Measurements from ENCODE around the gene CFL1. TPM values are rescaled to one million over a fixed set of nuclear protein-coding genes. Genes with fewer than 3 reads are reported as not detected.
"Not testable (repeated sequence)": the region's sequence is repeated elsewhere in the genome, so short reads cannot be mapped to it uniquely, and the experiment has no call there.

Gene CFL1
- total RNA-seq, 1 experiment from 2014 or later: 2,647 TPM

DNA sequence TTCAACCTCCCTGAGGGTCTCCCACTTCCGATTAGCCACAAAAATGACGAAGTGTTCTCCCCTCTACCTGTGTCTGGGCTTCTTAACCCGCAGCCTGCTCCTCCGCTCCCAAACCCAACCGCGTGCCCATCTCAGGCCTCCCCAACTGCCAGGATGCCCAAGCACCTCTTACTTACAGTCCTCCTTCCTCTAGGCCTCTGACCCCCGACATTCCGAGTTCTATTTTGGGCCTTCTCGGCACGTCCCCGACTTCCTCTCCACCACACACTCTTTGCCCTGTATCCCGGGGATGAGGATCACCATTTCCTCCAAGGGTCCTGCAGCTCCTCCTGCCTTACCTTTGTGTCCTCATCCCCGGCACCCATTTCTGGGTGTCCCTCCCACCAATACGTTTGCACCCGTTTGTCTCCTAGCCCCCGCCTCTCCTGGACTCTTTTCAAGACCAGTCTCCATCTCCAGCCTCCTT, 1.9 kb upstream of the CFL1 start:
- DNase-seq (ENCODE audit: low read depth): no peak

DNA sequence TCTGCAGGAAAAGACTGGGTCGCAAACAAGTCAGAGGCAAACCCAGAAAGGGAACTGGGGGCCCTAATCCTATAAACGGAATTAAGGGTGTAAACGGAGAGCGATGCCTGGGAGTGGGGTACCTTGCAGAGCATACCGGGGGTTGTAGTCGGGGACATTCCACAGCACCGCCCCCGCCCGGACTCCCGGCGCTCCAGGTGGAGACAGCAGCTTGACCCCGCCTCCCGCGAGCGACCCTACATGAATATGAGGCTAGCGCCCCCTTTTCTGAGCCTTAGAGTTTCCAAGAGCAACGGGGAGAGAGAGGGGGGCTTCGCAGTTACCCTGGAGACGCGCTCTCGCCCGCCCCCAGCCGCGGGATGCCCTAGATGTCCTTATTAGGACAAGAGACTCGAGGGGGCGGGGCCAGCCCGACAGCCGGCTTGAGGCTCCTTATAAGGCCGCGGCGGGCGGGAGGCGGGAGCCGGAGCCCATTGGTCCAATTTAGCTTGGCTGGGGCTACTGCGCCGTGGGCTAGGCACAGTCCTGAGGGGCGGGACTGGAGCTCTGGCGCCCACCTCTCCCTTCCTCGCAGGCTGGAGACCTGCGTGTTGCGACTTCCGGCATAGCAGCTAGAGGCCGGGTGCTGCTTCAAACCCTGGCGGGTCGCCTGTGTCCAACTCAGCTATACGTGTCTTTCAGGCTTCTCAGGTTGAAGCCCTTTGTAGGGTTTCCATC, 1.3 kb upstream of the CFL1 start:
- peak; percentile 100 for DNase-seq (ENCODE audit: low read depth)

DNA sequence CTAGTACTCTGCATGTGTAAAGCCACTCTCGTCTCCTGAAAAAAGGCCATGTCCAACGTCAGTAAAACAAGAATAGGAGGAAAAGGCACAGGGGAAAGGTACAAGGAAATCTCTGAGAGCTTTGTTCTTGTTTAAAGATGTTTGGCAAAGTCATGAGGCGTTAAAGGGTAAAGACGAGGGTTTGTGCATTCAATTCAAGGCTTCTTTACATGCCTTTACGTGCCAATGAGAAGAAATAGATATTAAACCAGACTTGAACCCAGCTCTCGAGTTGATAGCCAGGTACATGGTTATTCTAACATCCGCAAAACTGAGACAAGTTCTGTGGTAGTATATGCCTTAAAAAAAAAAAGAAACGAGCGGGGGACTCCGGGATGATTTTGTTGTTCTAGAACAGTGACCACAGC, 704 bp upstream of the CFL1 start:
- DNase-seq (ENCODE audit: low read depth): no peak

DNA sequence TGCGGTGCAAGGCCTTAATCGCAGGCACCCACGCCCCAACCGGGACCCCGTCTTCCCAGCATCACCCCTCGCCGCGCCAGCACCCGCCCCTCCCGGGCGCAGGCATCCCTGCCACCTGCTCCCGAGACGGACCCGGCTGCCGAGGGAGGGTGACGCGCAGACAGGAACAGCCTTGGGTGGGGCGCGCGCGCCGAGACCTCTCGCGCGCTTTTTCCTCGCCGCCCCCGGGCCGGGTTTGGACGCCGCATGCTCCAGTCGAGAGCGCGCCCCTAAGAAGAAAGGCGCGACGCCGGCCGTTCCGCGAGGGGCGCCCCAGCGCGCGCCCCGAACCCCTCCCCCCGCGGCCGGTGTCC, 504 bp downstream of the CFL1 start:
- DNase-seq (ENCODE audit: low read depth): no peak

DNA sequence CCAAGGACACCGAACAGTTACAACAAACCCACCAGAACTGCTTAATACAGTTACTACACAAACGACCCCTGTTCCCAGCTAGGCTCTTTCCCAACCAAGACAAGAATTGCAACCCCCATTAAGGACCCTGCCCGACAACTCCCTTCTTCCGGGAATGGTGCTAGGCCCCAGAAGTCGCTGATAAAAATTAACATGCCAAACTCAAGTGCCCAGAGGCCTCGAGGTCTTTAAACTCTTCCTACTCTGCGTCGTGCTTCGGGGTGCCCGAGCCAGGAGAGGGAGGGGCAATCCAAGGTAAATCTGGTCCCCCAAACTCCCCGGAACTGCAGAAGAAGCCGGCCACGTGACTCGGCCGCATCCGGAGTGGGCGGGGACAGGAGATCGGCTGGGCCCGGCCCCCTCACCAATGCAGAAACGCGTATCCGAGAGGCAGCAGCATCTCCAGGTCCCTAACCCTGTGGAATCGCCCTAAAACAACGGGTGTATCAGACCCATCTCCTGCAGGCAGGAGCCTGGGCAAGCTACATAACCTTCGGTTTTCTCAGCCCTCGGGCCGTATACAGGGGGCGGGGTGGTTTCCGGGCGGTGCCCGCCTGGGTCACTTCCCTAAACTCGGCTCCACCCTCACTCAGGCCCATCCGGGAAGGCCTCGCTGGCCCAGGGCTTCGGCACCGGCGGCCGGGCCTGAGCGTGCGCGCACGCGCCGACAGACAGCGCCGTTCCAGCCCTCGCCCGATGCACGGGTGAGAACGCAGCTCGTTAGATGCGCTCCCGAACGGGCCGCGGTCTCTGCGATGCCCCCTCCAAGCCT, 1.1 kb downstream of the CFL1 start:
- peak; percentile 75 for DNase-seq (ENCODE audit: low read depth)

DNA sequence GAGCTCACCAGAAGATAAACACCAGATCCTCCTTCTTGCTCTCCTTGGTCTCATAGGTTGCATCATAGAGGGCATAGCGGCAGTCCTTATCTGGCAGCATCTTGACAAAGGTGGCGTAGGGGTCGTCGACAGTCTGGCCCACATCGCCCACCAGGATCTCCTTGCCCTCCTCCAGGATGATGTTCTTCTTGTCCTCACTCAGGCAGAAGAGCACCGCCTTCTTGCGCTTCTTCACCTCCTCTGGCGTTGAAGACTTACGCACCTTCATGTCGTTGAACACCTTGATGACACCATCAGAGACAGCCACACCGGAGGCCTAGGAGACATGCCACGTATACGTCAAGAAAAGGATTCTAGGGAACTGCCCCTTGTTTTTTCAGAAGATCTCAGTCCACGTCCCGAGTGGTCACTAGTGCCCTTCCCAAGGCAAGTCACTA, 2.0 kb downstream of the CFL1 start:
- DNase-seq (ENCODE audit: low read depth): no peak

DNA sequence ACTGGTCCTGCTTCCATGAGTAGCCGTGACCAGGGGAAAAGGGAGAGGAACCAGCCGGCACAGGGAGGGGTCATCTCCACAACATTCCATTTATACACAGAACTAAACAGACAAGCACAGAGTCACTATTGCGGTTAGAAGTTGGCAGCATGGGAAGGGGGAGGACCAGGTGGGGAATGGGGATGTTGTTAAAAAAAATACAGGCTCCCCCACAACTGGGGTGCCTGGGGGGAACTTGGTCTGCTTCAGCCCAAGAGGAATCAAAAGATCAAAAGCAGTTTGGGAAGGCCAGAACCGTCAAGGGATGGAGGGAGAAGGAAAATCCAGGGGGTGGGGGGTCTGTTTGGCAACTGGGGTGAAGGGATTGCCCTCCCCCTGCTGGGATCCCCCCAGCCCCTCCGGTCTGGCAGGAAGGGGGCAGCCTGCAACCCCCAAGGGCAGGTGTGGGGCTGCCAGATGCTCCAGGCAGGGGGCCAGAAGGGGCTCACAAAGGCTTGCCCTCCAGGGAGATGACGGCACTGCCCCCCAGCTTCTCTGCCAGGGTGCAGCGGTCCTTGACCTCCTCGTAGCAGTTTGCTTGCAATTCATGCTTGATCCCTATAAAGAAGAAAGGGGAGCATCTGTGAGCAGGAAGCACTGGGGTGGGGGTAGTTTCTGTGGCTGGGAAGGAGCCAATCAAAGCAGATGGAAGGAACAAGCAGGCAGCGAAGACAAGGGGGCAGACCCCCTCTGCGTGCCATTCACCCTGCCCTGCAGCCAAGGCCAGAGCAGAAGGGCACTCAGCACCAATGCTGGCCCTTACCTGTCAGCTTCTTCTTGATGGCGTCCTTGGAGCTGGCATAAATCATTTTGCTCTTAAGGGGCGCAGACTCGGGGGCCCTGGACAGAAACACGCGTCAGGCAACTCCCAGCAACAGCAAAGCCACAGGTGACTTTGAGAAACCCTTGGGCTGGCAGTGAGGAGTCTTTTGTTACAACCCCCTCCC, 2.8 kb downstream of the CFL1 start:
- DNase-seq (ENCODE audit: low read depth): no peak

DNA sequence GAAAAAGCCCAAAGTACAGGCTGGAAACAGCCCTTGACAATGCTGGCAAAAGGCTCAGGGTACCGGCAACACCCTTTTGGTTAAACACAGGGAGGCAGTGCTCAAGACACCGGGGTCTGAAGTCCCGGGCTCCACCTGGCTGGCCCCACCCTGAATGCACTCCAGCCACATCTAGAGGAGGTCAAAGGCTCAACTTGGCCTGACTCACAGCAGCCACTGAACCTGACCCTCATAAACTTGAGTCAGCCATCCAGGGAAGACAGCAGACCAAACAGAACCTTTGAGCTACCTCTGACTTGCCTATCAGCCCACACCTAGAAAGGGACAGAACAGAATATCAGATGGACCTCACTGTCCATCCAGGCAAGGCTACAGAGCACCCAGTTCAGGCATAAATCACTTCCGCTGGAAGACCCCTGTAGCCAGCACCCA, 3.8 kb downstream of the CFL1 start:
- no peak for DNase-seq (ENCODE audit: low read depth)

DNA sequence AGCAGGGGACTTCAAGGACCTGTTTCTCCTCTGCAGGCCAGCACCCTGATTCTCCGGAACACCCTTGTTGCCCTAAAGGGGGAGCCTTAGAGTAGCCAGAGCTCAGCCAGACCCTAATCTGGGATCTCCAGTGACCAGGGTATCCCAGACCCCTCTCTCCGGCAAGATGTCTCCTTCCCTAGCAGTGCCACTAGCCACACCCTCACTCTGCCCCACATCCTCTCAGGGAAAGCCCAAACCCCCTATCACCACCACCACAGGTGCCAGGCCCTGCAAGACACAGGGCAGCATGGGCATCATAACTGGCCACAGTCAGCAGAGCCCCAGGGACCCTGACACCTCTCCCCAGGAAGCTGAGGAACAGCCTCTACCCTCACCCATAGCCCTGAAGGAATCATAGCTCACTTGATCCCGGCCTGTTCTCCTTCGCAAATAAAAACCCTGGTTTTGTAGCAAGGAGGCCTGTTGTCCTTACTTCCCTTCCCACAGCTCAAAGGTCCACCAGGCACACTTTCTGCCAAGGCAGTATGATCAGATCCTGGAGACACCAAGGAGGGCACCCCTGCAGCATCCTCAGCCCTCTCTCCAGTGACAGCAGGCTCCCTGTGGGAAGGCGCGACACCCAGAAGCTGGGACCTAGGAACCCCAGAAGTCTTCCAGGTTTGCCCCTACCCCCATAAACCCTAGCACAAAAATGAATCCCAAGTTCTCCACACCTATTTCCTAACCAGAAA, 4.6 kb downstream of the CFL1 start:
- DNase-seq (ENCODE audit: low read depth): no peak

DNA sequence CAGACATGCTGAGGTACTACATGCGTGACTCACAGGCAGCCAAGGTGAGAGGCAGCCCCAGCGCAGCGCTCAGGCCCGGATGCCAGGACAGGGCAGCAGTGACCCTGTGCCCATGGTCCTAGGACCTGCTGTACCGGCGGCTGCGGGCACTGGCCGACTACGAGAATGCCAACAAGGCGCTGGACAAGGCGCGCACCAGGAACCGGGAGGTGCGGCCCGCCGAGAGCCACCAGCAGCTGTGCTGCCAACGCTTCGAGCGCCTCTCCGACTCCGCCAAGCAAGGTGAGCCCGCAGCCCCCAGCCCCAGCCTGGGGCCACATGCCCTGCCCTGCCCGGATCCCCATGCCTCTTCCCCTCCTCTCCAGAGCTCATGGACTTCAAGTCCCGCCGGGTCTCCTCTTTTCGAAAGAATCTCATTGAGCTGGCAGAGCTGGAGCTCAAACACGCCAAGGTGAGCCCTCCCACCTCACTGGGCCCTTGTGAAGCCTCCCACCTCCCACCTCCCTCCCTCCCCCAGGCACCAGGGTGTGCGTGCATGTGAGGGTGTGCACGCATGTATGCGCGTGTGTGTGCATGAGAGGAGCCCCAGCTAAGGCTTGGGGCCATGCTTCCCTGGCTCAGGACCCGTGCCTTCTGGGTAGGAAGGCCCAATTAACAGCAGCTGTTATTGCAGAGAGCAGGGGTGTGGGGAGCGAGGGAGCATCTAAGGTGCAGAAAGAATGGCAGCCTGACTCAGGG, 5.3 kb downstream of the CFL1 start:
- no peak for DNase-seq (ENCODE audit: low read depth)

DNA sequence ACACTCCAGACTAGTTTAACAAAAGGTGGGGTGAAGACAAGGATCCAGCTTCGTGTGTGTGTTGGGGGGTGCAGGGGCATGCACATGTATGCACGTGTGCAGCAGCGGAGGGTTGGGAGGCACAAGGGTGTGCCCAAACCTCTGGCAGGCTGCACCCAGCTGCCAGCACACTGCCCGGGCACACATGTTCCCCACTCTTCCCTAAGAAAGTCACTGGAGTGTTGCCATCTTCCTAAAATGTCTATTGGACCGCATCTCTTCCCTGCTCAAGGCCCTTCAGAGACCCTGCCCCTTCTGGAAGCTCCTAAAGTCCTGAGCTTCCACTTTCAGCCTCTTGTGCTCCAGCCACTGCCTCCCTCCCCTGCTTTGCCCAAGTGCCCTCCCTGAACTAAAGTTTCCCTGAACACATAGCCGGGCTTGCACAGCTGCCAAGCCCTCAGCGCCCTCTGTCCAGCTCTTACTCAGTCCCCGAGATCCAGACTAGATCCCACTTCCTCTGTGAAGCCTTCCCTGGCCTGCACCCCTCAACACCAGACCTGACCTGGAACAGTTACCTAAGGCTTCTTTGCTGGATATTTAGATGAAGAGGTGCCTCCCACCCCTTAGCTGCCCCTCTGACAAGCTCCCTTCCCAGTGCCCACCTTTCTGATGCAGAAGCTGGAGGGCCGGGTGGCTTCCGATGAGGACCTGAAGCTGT, 6.0 kb downstream of the CFL1 start:
- DNase-seq (ENCODE audit: low read depth): no peak

DNA sequence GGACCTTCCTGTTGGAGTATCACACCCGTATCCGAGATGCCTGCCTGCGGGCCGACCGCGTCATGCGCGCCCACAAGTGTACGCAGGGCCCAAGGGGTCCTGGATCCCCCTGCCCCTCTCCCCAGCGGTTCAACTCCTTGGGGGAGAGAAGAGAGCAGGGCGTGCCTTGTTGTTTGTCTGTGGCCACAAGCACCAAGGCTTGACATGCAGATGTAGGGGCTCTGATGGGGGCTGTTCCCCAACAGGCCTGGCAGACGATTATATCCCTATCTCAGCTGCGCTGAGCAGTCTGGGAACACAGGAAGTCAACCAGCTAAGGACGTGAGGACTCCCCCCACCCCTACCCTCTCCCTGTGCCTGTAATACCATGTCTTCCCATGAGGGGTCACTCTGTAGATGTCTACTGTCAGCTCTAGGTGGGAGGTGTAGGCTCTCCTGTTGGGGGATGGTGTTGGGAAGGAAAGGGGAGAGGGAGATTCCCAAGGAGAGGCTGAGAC, 6.8 kb downstream of the CFL1 start:
- peak; percentile 66 for DNase-seq (ENCODE audit: low read depth)

DNA sequence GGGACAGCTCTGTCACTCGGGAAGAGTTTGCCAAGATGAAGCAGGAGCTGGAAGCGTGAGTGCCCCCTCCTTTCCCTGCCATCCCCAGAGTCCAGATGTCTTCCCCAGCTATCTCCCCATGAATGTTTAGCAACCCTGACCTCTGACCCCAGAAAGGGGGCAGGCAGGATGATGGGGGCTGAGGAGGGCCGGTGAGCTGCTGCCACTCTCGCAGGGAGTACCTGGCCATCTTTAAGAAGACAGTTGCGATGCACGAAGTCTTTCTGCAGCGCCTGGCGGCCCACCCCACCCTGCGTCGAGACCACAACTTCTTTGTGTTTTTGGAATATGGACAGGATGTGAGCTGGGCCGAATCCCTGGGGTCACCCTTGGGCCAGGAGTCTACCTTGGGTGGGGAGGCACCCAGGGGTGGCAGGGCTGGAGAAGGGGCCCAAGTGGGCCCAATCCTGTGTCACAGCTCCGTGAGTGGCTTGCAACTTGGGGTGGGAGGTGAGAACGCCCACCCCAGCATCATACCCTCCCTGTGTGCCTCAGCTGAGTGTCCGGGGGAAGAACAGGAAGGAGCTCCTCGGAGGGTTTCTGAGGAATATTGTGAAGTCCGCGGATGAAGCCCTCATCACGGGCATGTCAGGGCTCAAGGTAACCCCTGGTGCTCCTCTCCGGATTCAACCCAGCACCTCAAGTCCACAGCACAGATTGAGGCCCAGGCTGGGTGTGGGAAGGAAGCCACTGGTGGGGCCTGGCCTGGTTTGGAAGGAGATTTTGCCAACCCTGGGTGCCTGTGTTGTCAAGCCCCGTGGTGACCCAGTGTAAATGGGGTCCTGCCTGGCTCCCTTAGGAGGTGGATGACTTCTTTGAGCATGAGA, 7.5 kb downstream of the CFL1 start:
- DNase-seq (ENCODE audit: low read depth): no peak

DNA sequence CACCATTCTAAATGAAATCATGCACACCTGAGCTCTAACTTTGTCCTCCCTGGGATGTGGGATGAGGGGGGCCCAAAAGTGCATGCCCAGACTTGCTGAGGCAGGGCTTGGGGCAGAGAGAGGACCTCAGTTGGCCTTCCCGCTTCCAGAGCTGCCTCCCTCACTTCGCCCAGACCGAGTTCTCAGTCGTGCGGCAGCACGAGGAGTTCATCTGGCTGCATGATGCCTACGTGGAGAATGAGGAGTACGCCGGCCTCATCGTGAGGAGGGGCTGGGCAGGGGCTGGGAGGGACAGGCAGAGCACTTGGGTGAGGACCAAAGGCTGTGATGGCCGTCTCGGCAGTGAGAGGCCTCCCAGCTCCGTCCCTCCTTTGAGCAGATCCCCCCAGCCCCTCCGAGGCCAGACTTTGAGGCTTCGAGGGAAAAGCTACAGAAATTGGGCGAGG, 8.2 kb downstream of the CFL1 start:
- DNase-seq (ENCODE audit: low read depth): no peak

DNA sequence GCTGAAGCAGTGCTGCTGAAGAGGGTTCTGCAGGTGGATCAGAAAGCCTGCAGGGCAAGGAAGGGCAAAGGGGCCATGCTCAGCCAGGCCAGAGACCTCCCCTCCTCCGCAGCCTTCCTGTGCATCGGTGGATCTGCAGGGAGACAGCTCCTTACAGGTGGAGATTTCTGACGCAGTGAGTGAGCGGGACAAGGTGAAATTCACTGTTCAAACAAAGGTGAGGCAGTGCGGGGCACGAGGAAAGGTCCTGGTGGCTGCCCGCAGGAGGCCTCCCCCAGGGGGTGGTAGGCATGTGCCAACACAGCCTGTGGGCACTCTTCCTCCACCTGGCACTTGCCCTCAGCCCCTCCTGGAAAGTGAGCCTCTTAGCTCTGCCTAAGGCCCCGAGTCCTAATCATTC, 8.6 kb downstream of the CFL1 start:
- DNase-seq (ENCODE audit: low read depth): no peak

DNA sequence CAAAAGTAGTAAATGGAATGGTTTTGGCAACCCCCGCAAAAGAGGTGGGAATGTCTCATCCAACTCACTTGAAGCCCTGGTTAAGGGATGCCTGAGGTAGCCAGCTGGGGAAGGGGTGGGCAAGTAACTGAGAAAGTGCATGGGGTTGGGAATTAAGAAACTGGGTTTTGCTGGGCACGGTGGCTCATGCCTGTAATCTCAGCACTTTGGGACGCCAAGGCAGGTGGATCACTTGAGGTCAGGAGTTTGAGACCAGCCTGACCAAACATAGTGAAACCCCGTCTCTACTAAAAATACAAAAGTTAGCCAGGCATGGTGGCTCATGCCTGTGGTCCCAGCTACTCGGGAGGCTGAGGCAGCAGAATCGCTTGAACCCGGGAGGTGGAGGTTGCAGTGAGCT, 9.3 kb downstream of the CFL1 start:
- DNase-seq (ENCODE audit: low read depth): not testable (repeated sequence)

DNA sequence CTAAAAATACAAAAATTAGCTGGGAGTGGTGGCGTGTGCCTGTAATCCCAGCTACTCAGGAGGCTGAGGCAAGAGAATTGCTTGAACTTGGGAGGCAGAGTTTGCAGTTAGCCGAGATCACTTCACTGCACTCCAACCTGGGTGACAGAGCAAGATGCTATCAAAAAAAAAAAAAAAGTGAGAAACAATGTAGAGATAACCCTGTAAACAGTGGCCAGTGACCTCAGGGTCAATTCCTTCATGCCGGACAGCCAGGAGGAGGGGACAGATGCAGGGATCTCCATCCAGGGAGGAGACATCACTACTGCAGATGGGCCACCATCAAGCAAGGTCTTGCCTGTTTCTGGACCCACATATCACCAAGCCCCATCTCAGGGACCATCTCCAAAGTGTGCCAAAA, 10.2 kb downstream of the CFL1 start:
- DNase-seq (ENCODE audit: low read depth): no peak

DNA sequence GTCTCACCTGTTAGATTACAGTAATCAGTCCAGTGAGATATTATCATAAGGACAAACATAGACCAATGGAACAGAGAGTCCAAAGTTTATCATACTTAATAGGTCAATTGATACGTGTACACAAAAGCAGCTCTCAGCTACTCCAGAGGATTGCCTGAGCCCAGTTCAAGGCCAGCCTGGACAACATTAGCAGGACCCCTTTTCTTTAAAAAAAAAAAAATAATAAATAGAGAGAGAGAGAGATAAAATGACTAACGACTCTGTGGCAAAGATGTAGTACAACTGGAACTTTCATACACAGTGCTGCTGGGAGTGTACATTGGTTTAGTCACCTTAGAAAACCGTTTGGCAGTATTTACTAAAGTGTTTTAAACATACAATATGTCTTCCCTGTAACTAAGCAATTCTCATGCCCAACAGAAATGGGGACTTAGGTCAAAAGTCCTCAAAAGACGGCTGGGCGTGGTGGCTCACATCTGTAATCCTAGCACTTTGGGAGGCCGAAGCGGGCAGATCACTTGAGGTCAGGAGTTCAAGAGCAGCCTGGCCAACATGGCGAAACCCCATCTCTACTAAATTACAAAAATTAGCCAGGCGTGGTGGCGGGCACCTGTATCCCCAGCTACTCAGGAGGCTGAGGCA, 13.6 kb downstream of the CFL1 start:
- DNase-seq (ENCODE audit: low read depth): no peak
